GM23338 (cell line): ENCODE data around the gene NPM1. TPM values are rescaled to one million over a fixed set of nuclear protein-coding genes. Genes with fewer than 3 reads are reported as not detected.
A peak's percentile ranks its signal among the peaks of the same experiment; 100 is the strongest.

Source experiments
- ATAC-seq: fragments of 200-7000 bp; cut with Tn5 transposase; 3 replicates; pipeline ENCODE4 v1.9.1; 2020
- DNase-seq: peaks from one replicate; pipeline ENCODE4 v3.0.0-alpha.2; 2015; ENCODE audit warnings: low spot score
- H2AFZ ChIP-seq: fragments of 200-600 bp; sonication (generic); 2 replicates; pipeline ENCODE4 v1.8.0; 2016; ENCODE audit warnings: antibody characterized with exemption, mild to moderate bottlenecking, moderate library complexity
- H3F3A ChIP-seq: fragments of 200-600 bp; sonication (generic); replicated peaks from 2 replicates; pipeline ENCODE4 v1.8.0; 2017; ENCODE audit warnings: antibody characterized with exemption, mixed run types, low read depth
- H3K27ac ChIP-seq: fragments of 200-600 bp; sonication (generic); 2 replicates; pipeline ENCODE4 v1.6.1; 2016; ENCODE audit warnings: low read depth
- H3K27me3 ChIP-seq: fragments of 200-600 bp; sonication (generic); 2 replicates; pipeline ENCODE4 v1.8.0; 2016; ENCODE audit warnings: mild to moderate bottlenecking, mixed run types, moderate library complexity; ENCODE audit not compliant: insufficient read depth
- H3K36me3 ChIP-seq: fragments of 200-600 bp; sonication (generic); 2 replicates; pipeline ENCODE4 v1.8.0; 2016; ENCODE audit warnings: mild to moderate bottlenecking; ENCODE audit not compliant: insufficient read depth
- H3K4me1 ChIP-seq: fragments of 200-600 bp; sonication (generic); 2 replicates; pipeline ENCODE4 v1.8.0; 2016; ENCODE audit warnings: mild to moderate bottlenecking, moderate library complexity; ENCODE audit not compliant: insufficient read depth
- H3K4me2 ChIP-seq: fragments of 200-600 bp; sonication (generic); 2 replicates; pipeline ENCODE4 v1.7.1; 2017; ENCODE audit warnings: mixed run types
- H3K4me3 ChIP-seq: fragments of 200-600 bp; sonication (generic); 2 replicates; pipeline ENCODE4 v1.6.1; 2016; ENCODE audit warnings: mixed run types
- H3K79me2 ChIP-seq: fragments of 200-600 bp; sonication (generic); replicated peaks from 2 replicates; pipeline ENCODE4 v1.8.0; 2017; ENCODE audit warnings: mild to moderate bottlenecking; ENCODE audit not compliant: insufficient read depth
- H3K9me2 ChIP-seq: fragments of 200-600 bp; sonication (generic); 2 replicates; pipeline ENCODE4 v1.8.0; 2017; ENCODE audit not compliant: insufficient read depth
- H4K20me1 ChIP-seq: fragments of 200-600 bp; sonication (generic); replicated peaks from 2 replicates; pipeline ENCODE4 v1.8.0; 2017; ENCODE audit warnings: mild to moderate bottlenecking; ENCODE audit not compliant: insufficient read depth
- H3K27ac Mint-ChIP-seq: 2 replicates; pipeline ENCODE4 v1.8.0; 2020; ENCODE audit warnings: inconsistent platforms, mild to moderate bottlenecking, moderate library complexity, mixed read lengths
- H3K27me3 Mint-ChIP-seq: 3 replicates; pipeline ENCODE4 v1.8.0; 2022; ENCODE audit warnings: low read depth, mild to moderate bottlenecking, moderate library complexity, mixed read lengths, inconsistent platforms; ENCODE audit not compliant: insufficient read depth, poor library complexity
- H3K36me3 Mint-ChIP-seq: 3 replicates; pipeline ENCODE4 v1.8.0; 2021; ENCODE audit warnings: low read depth, mild to moderate bottlenecking, inconsistent platforms, moderate library complexity, mixed read lengths
- H3K4me1 Mint-ChIP-seq: 3 replicates; pipeline ENCODE4 v1.8.0; 2020; ENCODE audit warnings: mild to moderate bottlenecking, inconsistent platforms, mixed read lengths
- H3K4me3 Mint-ChIP-seq: 3 replicates; pipeline ENCODE4 v1.8.0; 2021; ENCODE audit warnings: moderate library complexity, mild to moderate bottlenecking, inconsistent platforms, mixed read lengths
- H3K9me3 Mint-ChIP-seq: 3 replicates; pipeline ENCODE4 v1.8.0; 2020; ENCODE audit warnings: moderate library complexity, mild to moderate bottlenecking, inconsistent platforms, mixed read lengths
- CREB1 ChIP-seq: fragments of 250-450 bp; sonication (Bioruptor Pico); IDR thresholded peaks from 2 replicates; pipeline ENCODE4 v1.5.0; 2020; ENCODE audit warnings: low read depth, mild to moderate bottlenecking, moderate library complexity
- CTCF ChIP-seq, 2 experiments: fragments of 200-600 bp in 1 of 2; sonication (generic) in 1 of 2; conservative IDR thresholded peaks; 2 replicates each; pipeline versions ENCODE4 v1.5.1 to v1.6.1; 2016 to 2017; ENCODE audit warnings: antibody characterized with exemption in 2 of 2, low read depth in 2 of 2, mild to moderate bottlenecking in 2 of 2, moderate library complexity in 1 of 2
- REST ChIP-seq: IDR thresholded peaks from one replicate; pipeline ENCODE4 v1.6.1; 2018; ENCODE audit warnings: antibody characterized with exemption; ENCODE audit not compliant: unreplicated experiment
- polyA plus RNA-seq: library from polyadenylated mRNA; unstranded; fragments of >200 nt; fragmentation: Nextera tagmentation; extraction: Ambion mirVana; gene quantifications from 2 replicates; pipeline ENCODE4 v1.2.1, GENCODE V29; 2016
- total RNA-seq: library from RNA; depleted of rRNA; stranded (reverse); fragments of >200 nt; shearing (Covaris generic); gene quantifications from 2 replicates; pipeline ENCODE4 v1.2.3, GENCODE V29; 2014

NPM1 gene
- total and polyA plus RNA-seq, 2 experiments from 2014 or later: 3,739 to 5,242 TPM

- ATAC-seq (no peak), DNase-seq (no peak)
- H3K36me3 ChIP-seq: no peaks in the 10 kb centered on the region
- no peak overlapping the region for H3K4me2 ChIP-seq
- H3K27me3 ChIP-seq: peaks cover 30% of the 10 kb centered on the region
- Mint-ChIP-seq H3K4me3 (no peak overlapping the region), H3K4me1 (peaks cover 10% of the 10 kb centered on the region; the same call in 2 of the 3 replicates), H3K36me3 (no peaks in the 10 kb centered on the region), H3K9me3 (no peaks in the 10 kb centered on the region), H3K27me3 (peaks cover 23% of the 10 kb centered on the region), H3K27ac (no peak overlapping the region)
- H3K27ac ChIP-seq: no peak overlapping the region
- no peak for TF ChIP-seq CREB1 (CRISPR knock-in tag)
- no peaks in the 10 kb centered on the region for H4K20me1 ChIP-seq
- no peaks in the 10 kb centered on the region for H3K9me2 ChIP-seq
- no peaks in the 10 kb centered on the region for H3K79me2 ChIP-seq
- peaks cover 10% of the 10 kb centered on the region for H3K4me1 ChIP-seq
- H3K4me3 ChIP-seq: no peak overlapping the region
- H2AFZ ChIP-seq: no peak overlapping the region
- no peaks in the 10 kb centered on the region for H3F3A ChIP-seq
Observed at GRCh38 chr5:171340491-171340890, 47.2 kb upstream of the NPM1 start.

GRCh38 chr5:171342362-171343111 lies 45.1 kb upstream of the NPM1 start:
- no peaks in the 10 kb centered on the region for H3K79me2 ChIP-seq
- H3K27ac Mint-ChIP-seq: no peak overlapping the region
- no peaks in the 10 kb centered on the region for H3K4me1 ChIP-seq
- H3K36me3 Mint-ChIP-seq: no peaks in the 10 kb centered on the region
- H3F3A ChIP-seq: no peaks in the 10 kb centered on the region
- H3K9me3 Mint-ChIP-seq: no peaks in the 10 kb centered on the region; the same call in 2 of the 3 replicates
- peak; percentile 88 for DNase-seq
- ATAC-seq: peak; percentile 98
- no peaks in the 10 kb centered on the region for H3K9me2 ChIP-seq
- peak overlapping the region; percentile 54; the same call in 1 of the 2 replicates for H2AFZ ChIP-seq
- no peaks in the 10 kb centered on the region for H3K36me3 ChIP-seq
- H3K27me3 ChIP-seq: peaks cover 9% of the 10 kb centered on the region; the same call in 1 of the 2 replicates
- H3K4me3 ChIP-seq: no peak overlapping the region; the same call in 1 of the 2 replicates
- H3K4me2 ChIP-seq: no peak overlapping the region
- H3K4me3 Mint-ChIP-seq: no peak overlapping the region
- TF ChIP-seq REST (no peak), CTCF (conservative IDR thresholded peaks at IDR 0.05; ENCODE audit: low read depth in 2 of 2) (peak; percentile 88 to 90)
- peaks cover 7% of the 10 kb centered on the region for H3K27me3 Mint-ChIP-seq
- H3K4me1 Mint-ChIP-seq: no peaks in the 10 kb centered on the region
- H4K20me1 ChIP-seq: no peaks in the 10 kb centered on the region
- H3K27ac ChIP-seq: no peak overlapping the region
